Tibial artery (tissue), 4 donors: Measurements from ENCODE around the gene DCTN2.
"Not testable (repeated sequence)": the region's sequence is repeated elsewhere in the genome, so short reads cannot be mapped to it uniquely, and the experiment has no call there.

Experiments used
- DNase-seq, 2 donors: peaks; one replicate each; pipeline ENCODE4 v3.0.0-alpha.2; 2019
- H3K27ac ChIP-seq, 2 donors: fragments of 200-600 bp; sonication (generic) in 1 of 2; 1 replicate in 1 of 2; 2 replicates in 1 of 2; pipeline ENCODE4 v1.5.1; 2018 to 2019; ENCODE audit warnings: mild to moderate bottlenecking in 1 of 2
- H3K27me3 ChIP-seq, 2 donors: fragments of 200-600 bp; sonication (generic) in 1 of 2; one replicate each; pipeline versions ENCODE4 v1.5.1 to v1.6.0; 2016 to 2019
- H3K36me3 ChIP-seq, 3 donors: fragments of 200-600 bp; sonication (generic) in 2 of 3; one replicate each; pipeline ENCODE4 v1.5.1; 2016 to 2019; ENCODE audit warnings: mild to moderate bottlenecking in 2 of 3
- H3K4me1 ChIP-seq, 4 donors: fragments of 200-600 bp; sonication (generic) in 2 of 4; 1 replicate in 3 of 4; 2 replicates in 1 of 4; pipeline ENCODE4 v1.5.1; 2016 to 2019
- H3K4me3 ChIP-seq, 2 donors: fragments of 200-600 bp; sonication (generic) in 1 of 2; 1 replicate in 1 of 2; 2 replicates in 1 of 2; pipeline ENCODE4 v1.5.1; 2018 to 2019; ENCODE audit warnings: mild to moderate bottlenecking in 2 of 2
- H3K9me3 ChIP-seq, 3 donors: fragments of 200-600 bp; sonication (generic) in 1 of 3; one replicate each; pipeline ENCODE4 v1.5.1; 2016 to 2019
- intact Hi-C: fragments of 100-400 bp; cut with DNase I; formaldehyde crosslinking; loops from one replicate; pipeline ENCODE4 v1.15.0; 2023; ENCODE audit warnings: low total_unique reads
- TF ChIP-seq, protein P1 (sequence below), 2 experiments: fragments of 200-600 bp in 1 of 2; fragments of 450-650 bp in 1 of 2; IDR thresholded peaks; one replicate each; pipeline ENCODE4 v1.5.1; 2017 to 2019; ENCODE audit warnings: antibody characterized with exemption in 2 of 2, mild to moderate bottlenecking in 1 of 2, moderate library complexity in 1 of 2

The DCTN2 gene

DNA sequence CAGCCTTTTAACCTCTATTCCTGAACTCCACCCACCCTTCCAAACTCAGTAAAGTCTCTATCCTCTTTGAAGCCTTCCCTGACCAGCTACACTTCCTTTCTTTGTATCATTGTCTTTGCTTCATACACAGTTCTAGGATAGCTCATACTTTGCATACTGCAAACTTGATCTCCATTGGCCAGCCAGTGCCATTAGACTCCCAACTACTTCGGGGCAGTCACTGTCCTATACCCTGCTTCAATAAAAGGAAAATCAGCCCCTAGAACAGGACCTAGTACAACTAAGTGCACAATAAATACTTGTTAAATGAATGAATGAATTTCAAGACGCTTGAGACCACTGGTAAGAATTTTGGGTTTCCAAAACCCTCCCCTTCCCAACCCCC, 43.5 kb upstream of the DCTN2 start:
- peaks cover 5 to 17% (median 6%) of the 10 kb centered on the region in 3 donors for H3K36me3 ChIP-seq
- intact Hi-C loops: no loop called here
- peak overlapping the region; percentile 81 to 85 for H3K27ac ChIP-seq
- H3K4me1 ChIP-seq: peaks cover 0 to 28% (median 12%) of the 10 kb centered on the region in 4 donors
- peak overlapping the region; percentile 74 to 91 for H3K4me3 ChIP-seq
- H3K9me3 ChIP-seq: no peaks in the 10 kb centered on the region
- no peak for DNase-seq
- peaks cover 0 to under 1% of the 10 kb centered on the region in 2 donors for H3K27me3 ChIP-seq
- TF ChIP-seq, protein P1, sequence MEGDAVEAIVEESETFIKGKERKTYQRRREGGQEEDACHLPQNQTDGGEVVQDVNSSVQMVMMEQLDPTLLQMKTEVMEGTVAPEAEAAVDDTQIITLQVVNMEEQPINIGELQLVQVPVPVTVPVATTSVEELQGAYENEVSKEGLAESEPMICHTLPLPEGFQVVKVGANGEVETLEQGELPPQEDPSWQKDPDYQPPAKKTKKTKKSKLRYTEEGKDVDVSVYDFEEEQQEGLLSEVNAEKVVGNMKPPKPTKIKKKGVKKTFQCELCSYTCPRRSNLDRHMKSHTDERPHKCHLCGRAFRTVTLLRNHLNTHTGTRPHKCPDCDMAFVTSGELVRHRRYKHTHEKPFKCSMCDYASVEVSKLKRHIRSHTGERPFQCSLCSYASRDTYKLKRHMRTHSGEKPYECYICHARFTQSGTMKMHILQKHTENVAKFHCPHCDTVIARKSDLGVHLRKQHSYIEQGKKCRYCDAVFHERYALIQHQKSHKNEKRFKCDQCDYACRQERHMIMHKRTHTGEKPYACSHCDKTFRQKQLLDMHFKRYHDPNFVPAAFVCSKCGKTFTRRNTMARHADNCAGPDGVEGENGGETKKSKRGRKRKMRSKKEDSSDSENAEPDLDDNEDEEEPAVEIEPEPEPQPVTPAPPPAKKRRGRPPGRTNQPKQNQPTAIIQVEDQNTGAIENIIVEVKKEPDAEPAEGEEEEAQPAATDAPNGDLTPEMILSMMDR (IDR thresholded peaks at IDR 0.05): no peak

- peaks cover 0 to 28% (median 12%) of the 10 kb centered on the region in 4 donors for H3K4me1 ChIP-seq
- H3K4me3 ChIP-seq, H3K9me3 ChIP-seq, H3K27ac ChIP-seq, H3K27me3 ChIP-seq, intact Hi-C loops, H3K36me3 ChIP-seq, DNase-seq: not testable (repeated sequence)
Observed at GRCh38 chr12:57588951-57589610, 42.1 kb upstream of the DCTN2 start.

DNA sequence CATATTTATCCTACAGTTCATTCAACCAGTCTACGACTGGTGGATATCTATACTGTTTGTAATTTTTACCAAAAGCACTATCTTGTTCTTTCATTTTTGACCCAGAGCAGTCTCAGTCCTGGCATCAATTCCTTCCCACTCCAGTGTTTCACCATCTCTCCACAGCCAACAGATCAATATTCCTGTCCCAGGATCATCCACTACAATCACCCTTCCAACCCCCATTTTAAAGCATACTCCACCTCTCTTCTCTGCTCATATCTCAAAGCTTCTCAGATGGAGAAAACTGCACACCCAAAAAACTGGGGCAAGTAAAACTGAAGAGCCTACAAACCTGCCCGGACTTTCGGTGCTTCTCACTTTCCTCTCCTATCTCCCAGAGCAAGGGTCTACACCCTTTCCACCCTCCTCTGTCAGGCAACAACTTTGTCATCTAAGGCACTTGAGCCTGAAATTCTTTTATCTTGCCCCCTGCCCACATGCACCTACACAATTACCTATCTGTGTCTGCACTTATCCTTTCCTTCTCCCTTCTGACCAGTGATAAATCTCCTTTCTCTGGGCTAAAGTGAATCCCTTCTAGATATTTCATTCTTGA, 39.9 kb upstream of the DCTN2 start:
- H3K27me3 ChIP-seq: peaks cover 0 to 6% of the 10 kb centered on the region in 2 donors
- TF ChIP-seq, protein P1 (IDR thresholded peaks at IDR 0.05): no peak
- no peaks in the 10 kb centered on the region for H3K9me3 ChIP-seq
- no peaks in the 10 kb centered on the region for H3K36me3 ChIP-seq
- DNase-seq: no peak
- H3K27ac ChIP-seq: no peak overlapping the region
- peaks cover 0 to 13% (median 4%) of the 10 kb centered on the region in 4 donors for H3K4me1 ChIP-seq
- intact Hi-C loops: no loop called here
- H3K4me3 ChIP-seq: no peak overlapping the region

DNA sequence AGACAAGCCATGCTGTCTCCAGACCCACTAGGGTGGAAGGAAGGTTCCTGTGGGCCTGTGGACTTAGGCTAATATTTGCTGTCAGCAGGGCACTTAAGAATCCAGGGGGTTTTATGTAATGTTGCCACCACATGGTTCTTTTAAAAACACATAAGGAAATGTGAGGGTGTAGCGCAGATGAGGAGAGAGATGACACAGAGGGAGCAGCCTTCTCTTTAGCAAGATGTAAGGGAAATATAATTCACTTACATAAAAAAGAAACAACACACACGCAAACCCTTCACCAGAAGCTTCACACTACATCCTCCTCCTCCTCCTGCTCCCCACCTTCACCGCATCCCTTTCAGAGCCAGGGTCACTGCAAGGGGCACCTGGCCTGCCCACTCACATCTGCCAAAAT, 39.1 kb upstream of the DCTN2 start:
- Histone ChIP-seq H3K27me3 (peaks cover 0 to 6% of the 10 kb centered on the region in 2 donors), H3K9me3 (no peaks in the 10 kb centered on the region), H3K4me1 (peaks cover 0 to 9% (median 2%) of the 10 kb centered on the region in 4 donors), H3K36me3 (no peaks in the 10 kb centered on the region), H3K27ac (no peak overlapping the region), H3K4me3 (no peak overlapping the region)
- intact Hi-C loops: no loop called here
- DNase-seq: no peak
- TF ChIP-seq, protein P1 (IDR thresholded peaks at IDR 0.05): no peak

DNA sequence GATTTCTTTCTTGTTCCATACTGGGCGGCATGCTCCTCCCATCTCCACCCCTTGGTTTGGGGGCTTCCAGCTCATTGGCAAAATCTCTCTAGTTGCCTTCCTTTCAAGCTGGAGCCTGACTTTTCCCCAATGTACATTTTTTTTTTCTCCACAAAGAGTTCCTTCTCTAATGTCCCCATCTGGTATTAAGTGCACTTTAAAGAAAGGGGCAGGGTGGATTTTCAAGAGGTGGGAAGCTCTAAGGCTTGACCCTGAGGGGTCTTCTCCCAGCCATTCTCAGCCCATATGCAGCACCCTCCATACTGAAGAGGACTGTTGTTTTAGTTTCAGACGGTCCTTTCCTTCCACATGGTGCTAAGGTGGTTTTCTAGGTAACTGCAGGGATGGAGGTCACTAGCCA, 38.2 kb upstream of the DCTN2 start:
- intact Hi-C loops: no loop called here
- Histone ChIP-seq H3K9me3 (no peaks in the 10 kb centered on the region), H3K4me1 (peaks cover 0 to under 1% (median 0%) of the 10 kb centered on the region in 4 donors), H3K4me3 (no peak overlapping the region), H3K36me3 (no peaks in the 10 kb centered on the region), H3K27me3 (peaks cover 0 to 6% of the 10 kb centered on the region in 2 donors), H3K27ac (no peak overlapping the region)
- TF ChIP-seq, protein P1 (IDR thresholded peaks at IDR 0.05): no peak
- DNase-seq: no peak

DNA sequence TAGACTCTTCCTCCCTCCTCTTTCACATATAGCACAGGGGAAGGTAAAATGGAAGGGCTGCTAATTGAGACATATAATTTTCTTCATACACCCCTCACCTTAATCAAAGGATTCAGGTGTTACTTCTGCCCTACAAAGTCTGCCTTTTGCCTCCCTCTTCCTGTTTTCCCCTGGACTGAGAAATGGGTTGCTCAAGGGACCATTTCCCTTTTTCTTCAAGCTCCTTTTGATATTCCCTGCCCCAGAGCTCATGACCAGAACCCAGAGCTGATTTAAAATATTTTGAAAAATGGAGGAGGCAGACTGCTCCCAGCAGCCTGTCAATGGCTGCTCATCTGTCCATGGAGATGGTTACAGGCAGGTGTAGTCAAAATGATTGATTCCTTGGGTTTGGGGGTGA, 37.7 kb upstream of the DCTN2 start:
- DNase-seq: no peak
- no peaks in the 10 kb centered on the region for H3K9me3 ChIP-seq
- peaks cover 0 to 6% of the 10 kb centered on the region in 2 donors for H3K27me3 ChIP-seq
- H3K36me3 ChIP-seq: no peaks in the 10 kb centered on the region
- TF ChIP-seq, protein P1 (IDR thresholded peaks at IDR 0.05): no peak
- intact Hi-C loops: no loop called here
- no peak overlapping the region for H3K4me3 ChIP-seq
- no peaks in the 10 kb centered on the region for H3K4me1 ChIP-seq
- no peak overlapping the region for H3K27ac ChIP-seq
